ENCODE measurements around the gene ZNF646. TPM values are rescaled to one million over a fixed set of nuclear protein-coding genes. Genes with fewer than 3 reads are reported as not detected.

The ZNF646 gene, protein sequence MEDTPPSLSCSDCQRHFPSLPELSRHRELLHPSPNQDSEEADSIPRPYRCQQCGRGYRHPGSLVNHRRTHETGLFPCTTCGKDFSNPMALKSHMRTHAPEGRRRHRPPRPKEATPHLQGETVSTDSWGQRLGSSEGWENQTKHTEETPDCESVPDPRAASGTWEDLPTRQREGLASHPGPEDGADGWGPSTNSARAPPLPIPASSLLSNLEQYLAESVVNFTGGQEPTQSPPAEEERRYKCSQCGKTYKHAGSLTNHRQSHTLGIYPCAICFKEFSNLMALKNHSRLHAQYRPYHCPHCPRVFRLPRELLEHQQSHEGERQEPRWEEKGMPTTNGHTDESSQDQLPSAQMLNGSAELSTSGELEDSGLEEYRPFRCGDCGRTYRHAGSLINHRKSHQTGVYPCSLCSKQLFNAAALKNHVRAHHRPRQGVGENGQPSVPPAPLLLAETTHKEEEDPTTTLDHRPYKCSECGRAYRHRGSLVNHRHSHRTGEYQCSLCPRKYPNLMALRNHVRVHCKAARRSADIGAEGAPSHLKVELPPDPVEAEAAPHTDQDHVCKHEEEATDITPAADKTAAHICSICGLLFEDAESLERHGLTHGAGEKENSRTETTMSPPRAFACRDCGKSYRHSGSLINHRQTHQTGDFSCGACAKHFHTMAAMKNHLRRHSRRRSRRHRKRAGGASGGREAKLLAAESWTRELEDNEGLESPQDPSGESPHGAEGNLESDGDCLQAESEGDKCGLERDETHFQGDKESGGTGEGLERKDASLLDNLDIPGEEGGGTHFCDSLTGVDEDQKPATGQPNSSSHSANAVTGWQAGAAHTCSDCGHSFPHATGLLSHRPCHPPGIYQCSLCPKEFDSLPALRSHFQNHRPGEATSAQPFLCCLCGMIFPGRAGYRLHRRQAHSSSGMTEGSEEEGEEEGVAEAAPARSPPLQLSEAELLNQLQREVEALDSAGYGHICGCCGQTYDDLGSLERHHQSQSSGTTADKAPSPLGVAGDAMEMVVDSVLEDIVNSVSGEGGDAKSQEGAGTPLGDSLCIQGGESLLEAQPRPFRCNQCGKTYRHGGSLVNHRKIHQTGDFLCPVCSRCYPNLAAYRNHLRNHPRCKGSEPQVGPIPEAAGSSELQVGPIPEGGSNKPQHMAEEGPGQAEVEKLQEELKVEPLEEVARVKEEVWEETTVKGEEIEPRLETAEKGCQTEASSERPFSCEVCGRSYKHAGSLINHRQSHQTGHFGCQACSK (N-terminal part only)
- 28.8 and 30.0 TPM in 2 replicates for total RNA-seq (2014; rRNA removed; shearing (Covaris generic))

GRCh38 chr16:31073970-31074813 lies at the start of gene ZNF646, which contains the start of gene ZNF668:
TSS of gene ZNF646 (plus strand) at chr16:31074422. CDS start at chr16:31076325, 1,903 bp downstream.
TSS of gene ZNF668 (minus strand) at chr16:31074240. CDS start at chr16:31064459, 9,781 bp downstream.
- Histone ChIP-seq H3K4me3 (ENCODE audit: insufficient read depth, low read depth, low read length) (peak within 1 kb of the TSS; percentile 69), H3K27me3 (ENCODE audit: control insufficient read depth, insufficient read depth, low read length) (no peaks in the 10 kb centered on the region), H3K36me3 (replicated peaks; ENCODE audit: control insufficient read depth, insufficient read depth, low read length) (peaks cover 20% of the 10 kb centered on the region)
- DNase-seq = peak; percentile 98

DNA sequence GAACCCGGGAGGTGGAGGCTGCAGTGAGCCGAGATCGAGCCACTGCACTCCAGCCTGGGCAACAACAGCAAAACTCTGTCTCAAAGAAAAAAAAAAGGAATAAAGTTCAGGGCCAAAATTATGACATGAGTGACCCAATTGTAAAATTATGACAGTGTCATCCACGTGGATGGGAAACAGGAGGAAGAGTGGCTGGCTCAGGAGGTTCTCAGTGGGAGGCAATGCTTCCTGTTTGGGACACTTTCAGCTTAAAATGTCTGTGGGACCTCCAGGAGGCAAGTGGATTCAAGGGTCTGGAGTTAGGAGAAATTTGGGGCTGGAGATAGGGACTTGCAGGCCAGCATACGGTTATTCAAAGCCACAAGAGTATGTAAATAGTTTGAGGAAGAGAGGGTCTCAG lies 48.9 kb upstream of the ZNF646 start:
- Histone ChIP-seq H3K27me3 (ENCODE audit: control insufficient read depth, insufficient read depth, low read length) (no peaks in the 10 kb centered on the region), H3K36me3 (replicated peaks; ENCODE audit: control insufficient read depth, insufficient read depth, low read length) (no peaks in the 10 kb centered on the region), H3K4me3 (ENCODE audit: insufficient read depth, low read depth, low read length) (no peak overlapping the region)
- no peak for DNase-seq

- no peak for DNase-seq
- H3K27me3 ChIP-seq (ENCODE audit: control insufficient read depth, insufficient read depth, low read length) = no peaks in the 10 kb centered on the region
Measured at GRCh38 chr16:31029272-31029671, 45.0 kb upstream of the ZNF646 start.

GRCh38 chr16:31031276-31031675 lies 42.9 kb upstream of the ZNF646 start:
- no peaks in the 10 kb centered on the region for H3K27me3 ChIP-seq (ENCODE audit: control insufficient read depth, insufficient read depth, low read length)
- H3K4me3 ChIP-seq (ENCODE audit: insufficient read depth, low read depth, low read length) = no peak overlapping the region
- no peak for DNase-seq
- H3K36me3 ChIP-seq (replicated peaks; ENCODE audit: control insufficient read depth, insufficient read depth, low read length) = no peaks in the 10 kb centered on the region; the same call in 1 of the 2 replicates

More at GRCh38 chr16:31029272-31029671, 45.0 kb upstream of the ZNF646 start:
- Histone ChIP-seq H3K36me3 (replicated peaks; ENCODE audit: control insufficient read depth, insufficient read depth, low read length) (no peaks in the 10 kb centered on the region), H3K4me3 (ENCODE audit: insufficient read depth, low read depth, low read length) (no peak overlapping the region)

DNA sequence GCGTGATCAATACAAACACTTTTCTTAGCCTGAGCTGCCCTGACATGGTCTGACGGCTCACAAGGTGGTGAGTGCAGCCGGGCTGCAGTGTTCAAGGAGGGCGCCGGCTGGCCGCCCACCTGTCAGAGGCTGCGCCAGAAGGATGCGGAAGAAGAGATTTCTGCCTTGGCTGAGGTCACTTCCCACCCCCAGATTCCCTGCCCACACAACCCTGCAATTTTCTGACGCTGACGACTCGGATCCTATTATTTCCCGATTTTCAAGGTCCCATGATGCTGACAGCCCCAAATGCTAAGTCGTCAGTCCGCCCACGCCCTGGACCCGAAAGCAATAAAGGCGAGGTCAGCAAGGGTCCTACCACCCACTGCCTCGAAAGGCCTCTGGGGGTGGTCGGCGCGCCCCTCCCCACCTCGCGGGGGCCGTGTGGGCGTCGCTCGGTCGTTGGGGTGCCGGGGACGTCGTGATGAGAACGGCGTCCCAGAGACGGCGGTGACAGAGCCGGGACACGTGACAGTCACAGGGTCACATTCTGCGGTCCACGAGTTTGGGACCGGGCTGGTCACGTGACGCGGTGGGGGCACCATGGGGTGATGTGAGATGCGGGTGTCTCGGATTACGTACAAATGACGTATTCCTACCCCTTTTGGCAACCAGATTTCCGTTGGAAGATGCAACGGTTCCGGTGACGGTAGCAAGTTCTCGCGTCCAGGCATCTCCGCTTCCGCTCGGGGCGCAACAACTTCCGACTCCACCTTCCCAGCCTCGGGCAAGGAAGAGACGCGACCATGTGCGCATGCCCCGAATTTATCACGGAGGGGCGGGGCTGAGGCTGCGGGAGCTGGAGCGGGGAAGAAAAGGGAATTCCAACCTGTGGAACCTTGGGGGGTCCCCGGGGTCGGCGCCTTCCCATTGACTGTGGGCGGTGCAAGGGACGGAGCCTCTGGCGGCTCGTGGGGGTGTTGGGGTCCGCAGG lies 41.2 kb upstream of the ZNF646 start, which contains the start of gene STX4:
STX4 (plus strand) TSS at position 823 of the 973 bp plus-strand sequence. CDS start 248 bp downstream, outside the sequence.
- Histone ChIP-seq H3K36me3 (replicated peaks; ENCODE audit: control insufficient read depth, insufficient read depth, low read length) (no peaks in the 10 kb centered on the region; the same call in 1 of the 2 replicates), H3K4me3 (ENCODE audit: insufficient read depth, low read depth, low read length) (peak within 1 kb of the TSS; percentile 89), H3K27me3 (ENCODE audit: control insufficient read depth, insufficient read depth, low read length) (no peaks in the 10 kb centered on the region)
- peak; percentile 96 for DNase-seq

DNA sequence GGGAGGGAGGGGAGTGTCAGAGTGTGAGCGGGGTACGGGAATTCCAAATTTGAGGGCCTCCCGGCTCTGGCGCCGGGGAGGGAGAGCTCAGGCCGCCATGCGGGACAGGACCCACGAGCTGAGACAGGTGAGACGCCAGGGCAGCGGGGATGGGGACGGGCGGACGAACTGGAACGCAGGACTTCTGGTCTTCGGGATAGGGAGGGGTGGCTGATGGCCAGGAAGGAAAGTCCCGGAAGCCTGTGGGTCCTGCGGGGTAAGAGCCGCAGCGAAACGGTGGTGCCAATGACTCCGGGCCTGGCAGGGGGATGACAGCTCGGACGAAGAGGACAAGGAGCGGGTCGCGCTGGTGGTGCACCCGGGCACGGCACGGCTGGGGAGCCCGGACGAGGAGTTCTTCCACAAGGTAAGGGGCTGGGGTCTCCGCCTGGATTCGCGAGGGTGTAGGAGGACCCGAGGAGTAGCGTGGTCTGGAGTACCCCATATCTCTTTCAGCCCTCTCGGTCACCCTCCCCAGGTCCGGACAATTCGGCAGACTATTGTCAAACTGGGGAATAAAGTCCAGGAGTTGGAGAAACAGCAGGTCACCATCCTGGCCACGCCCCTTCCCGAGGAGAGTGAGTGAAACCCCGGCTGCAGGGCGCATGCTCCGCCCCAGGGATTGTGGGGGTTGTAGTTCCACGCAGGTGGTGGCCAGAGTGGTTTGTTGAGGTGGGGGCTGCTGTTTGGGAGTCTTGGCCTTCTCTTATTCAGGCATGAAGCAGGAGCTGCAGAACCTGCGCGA lies 40.3 kb upstream of the ZNF646 start:
- peak; percentile 98 for DNase-seq
- H3K36me3 ChIP-seq (replicated peaks; ENCODE audit: control insufficient read depth, insufficient read depth, low read length) = no peaks in the 10 kb centered on the region; the same call in 1 of the 2 replicates

DNA sequence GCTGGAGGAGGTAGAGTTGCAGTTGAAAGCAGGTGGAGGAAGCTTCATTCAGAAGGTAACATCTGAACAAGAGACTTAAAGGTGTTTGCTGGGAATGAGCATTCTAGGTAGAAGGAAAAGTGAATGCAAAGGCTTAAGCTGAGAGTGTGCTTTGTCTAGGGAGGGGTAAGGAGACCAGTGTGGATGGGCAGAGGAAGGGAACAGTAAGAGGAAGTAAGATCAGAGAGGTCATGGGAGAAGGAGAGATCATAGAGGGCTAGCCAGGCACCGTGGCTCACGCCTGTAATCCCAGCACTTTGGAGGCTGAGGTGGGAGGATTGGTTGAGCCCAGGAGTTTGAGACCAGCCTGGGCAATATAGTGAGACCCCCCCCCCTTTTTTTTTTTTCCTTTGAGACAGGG lies 37.5 kb upstream of the ZNF646 start:
- no peaks in the 10 kb centered on the region for H3K27me3 ChIP-seq (ENCODE audit: control insufficient read depth, insufficient read depth, low read length)
- H3K36me3 ChIP-seq (replicated peaks; ENCODE audit: control insufficient read depth, insufficient read depth, low read length) = peaks cover 3% of the 10 kb centered on the region; the same call in 1 of the 2 replicates
- no peak for DNase-seq
- no peak overlapping the region for H3K4me3 ChIP-seq (ENCODE audit: insufficient read depth, low read depth, low read length)

More for the DNA sequence above, 40.3 kb upstream of the ZNF646 start:
- Histone ChIP-seq H3K4me3 (ENCODE audit: insufficient read depth, low read depth, low read length) (peak overlapping the region; percentile 89), H3K27me3 (ENCODE audit: control insufficient read depth, insufficient read depth, low read length) (no peaks in the 10 kb centered on the region)

DNA sequence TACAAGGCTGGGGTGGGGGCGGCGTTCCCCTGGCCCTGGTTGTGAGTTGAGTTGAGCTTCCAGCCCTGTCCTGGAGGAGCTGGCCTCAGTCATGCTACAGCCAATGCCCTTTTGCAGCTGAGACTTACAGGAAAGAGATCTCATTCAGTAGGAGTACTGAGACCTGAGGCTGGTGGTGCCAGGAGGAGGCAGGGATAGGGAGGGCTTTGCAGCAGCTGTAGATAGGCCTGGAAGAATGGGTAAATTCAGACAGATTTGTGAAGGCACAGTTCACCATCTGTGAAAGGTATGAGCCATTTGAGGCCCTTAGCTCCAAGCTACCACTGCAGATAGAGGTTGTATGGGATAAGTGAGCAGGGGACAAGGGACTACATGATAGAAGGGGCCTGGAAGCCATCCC lies 35.2 kb upstream of the ZNF646 start:
- peaks cover 3% of the 10 kb centered on the region; the same call in 1 of the 2 replicates for H3K36me3 ChIP-seq (replicated peaks; ENCODE audit: control insufficient read depth, insufficient read depth, low read length)
- no peak for DNase-seq
- H3K27me3 ChIP-seq (ENCODE audit: control insufficient read depth, insufficient read depth, low read length) = no peaks in the 10 kb centered on the region
- no peak overlapping the region for H3K4me3 ChIP-seq (ENCODE audit: insufficient read depth, low read depth, low read length)

- DNase-seq = no peak
- H3K4me3 ChIP-seq (ENCODE audit: insufficient read depth, low read depth, low read length) = peak overlapping the region; percentile 24
- 0 out of 2 replicates have a peak, but pooled peaks cover 3% of the 10 kb centered on the region for H3K36me3 ChIP-seq (replicated peaks; ENCODE audit: control insufficient read depth, insufficient read depth, low read length)
- no peaks in the 10 kb centered on the region for H3K27me3 ChIP-seq (ENCODE audit: control insufficient read depth, insufficient read depth, low read length)
Measured at GRCh38 chr16:31042866-31043265, 31.4 kb upstream of the ZNF646 start.

DNA sequence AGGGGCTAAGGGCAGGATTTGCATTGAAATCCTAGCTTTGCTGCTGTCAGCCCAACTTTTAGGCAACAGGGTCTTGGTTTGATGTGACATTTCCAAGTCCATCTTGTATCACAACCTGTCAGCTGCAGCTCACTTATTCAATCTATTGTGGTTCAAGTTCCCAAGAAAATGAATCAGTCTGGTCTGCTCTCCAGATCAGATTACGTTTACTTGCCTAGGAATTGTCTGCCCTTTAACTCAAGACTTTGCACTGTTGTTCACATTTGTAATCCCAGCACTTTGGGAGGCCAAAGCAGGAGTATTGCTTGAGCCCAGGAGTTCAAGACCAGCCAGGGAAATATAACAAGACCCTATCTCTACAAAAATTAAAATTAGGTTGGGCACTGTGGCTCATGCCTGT lies 30.9 kb upstream of the ZNF646 start:
- Histone ChIP-seq H3K27me3 (ENCODE audit: control insufficient read depth, insufficient read depth, low read length) (no peaks in the 10 kb centered on the region), H3K4me3 (ENCODE audit: insufficient read depth, low read depth, low read length) (no peak overlapping the region), H3K36me3 (replicated peaks; ENCODE audit: control insufficient read depth, insufficient read depth, low read length) (0 out of 2 replicates have a peak, but pooled peaks cover 3% of the 10 kb centered on the region)
- no peak for DNase-seq

- 0 out of 2 replicates have a peak, but pooled peaks cover 3% of the 10 kb centered on the region for H3K36me3 ChIP-seq (replicated peaks; ENCODE audit: control insufficient read depth, insufficient read depth, low read length)
- DNase-seq = no peak
- no peak overlapping the region for H3K4me3 ChIP-seq (ENCODE audit: insufficient read depth, low read depth, low read length)
- H3K27me3 ChIP-seq (ENCODE audit: control insufficient read depth, insufficient read depth, low read length) = no peaks in the 10 kb centered on the region
Measured at GRCh38 chr16:31043898-31044481, 30.2 kb upstream of the ZNF646 start.

All from H7 (cell line).